Fibroblast of lung (primary cell): ENCODE results near the gene GEN1. TPM values are rescaled to one million over a fixed set of nuclear protein-coding genes. Genes with fewer than 3 reads are reported as not detected.

Experiments used
- DNase-seq, 2 donors: peaks; one replicate each; pipeline versions ENCODE4 v3.0.0 to v3.0.0-alpha.2; 2010; ENCODE audit warnings: low read depth in 2 of 2
- H2AFZ ChIP-seq: 2 replicates; pipeline ENCODE4 v1.5.1; 2012; ENCODE audit warnings: low read length, control low read depth, inconsistent platforms
- H3K27ac ChIP-seq: 2 replicates; pipeline ENCODE4 v1.5.1; 2011; ENCODE audit warnings: low read length, control low read depth; ENCODE audit not compliant: insufficient read depth
- H3K27me3 ChIP-seq: 2 replicates; pipeline ENCODE4 v1.5.1; 2011; ENCODE audit warnings: mild to moderate bottlenecking, low read length; ENCODE audit not compliant: control insufficient read depth, insufficient read depth
- H3K36me3 ChIP-seq: 2 replicates; pipeline ENCODE4 v1.5.1; 2011; ENCODE audit warnings: low read length; ENCODE audit not compliant: control insufficient read depth, insufficient read depth
- H3K4me1 ChIP-seq: 2 replicates; pipeline ENCODE4 v1.5.1; 2011; ENCODE audit warnings: low read length; ENCODE audit not compliant: control insufficient read depth, insufficient read depth; ENCODE audit errors: extremely low read depth
- H3K4me2 ChIP-seq: 2 replicates; pipeline ENCODE4 v1.5.1; 2011; ENCODE audit warnings: low read length, control low read depth; ENCODE audit not compliant: insufficient read depth; ENCODE audit errors: extremely low read depth
- H3K4me3 ChIP-seq, 4 experiments: fragments of 200-600 bp in 1 of 4; sonication (generic) in 1 of 4; replicated peaks in 1 of 4; 2 replicates each; pipeline ENCODE4 v1.5.1; 2011 to 2016; ENCODE audit warnings: low read length in 4 of 4, low read depth in 3 of 4, mild to moderate bottlenecking in 3 of 4, control low read depth in 2 of 4, inconsistent platforms in 1 of 4, mixed read lengths in 1 of 4; ENCODE audit not compliant: insufficient read depth in 1 of 4; ENCODE audit errors: control extremely low read depth in 1 of 4
- H3K79me2 ChIP-seq: 2 replicates; pipeline ENCODE4 v1.5.1; 2012; ENCODE audit warnings: mild to moderate bottlenecking, low read length, inconsistent platforms; ENCODE audit not compliant: control insufficient read depth, insufficient read depth
- H3K9ac ChIP-seq: 2 replicates; pipeline ENCODE4 v1.5.1; 2011; ENCODE audit warnings: mild to moderate bottlenecking, low read length, control low read depth; ENCODE audit not compliant: insufficient read depth
- H3K9me3 ChIP-seq: 2 replicates; pipeline ENCODE4 v1.5.1; 2012; ENCODE audit warnings: low read depth, low read length; ENCODE audit not compliant: control insufficient read depth, insufficient read depth
- H4K20me1 ChIP-seq: 2 replicates; pipeline ENCODE4 v1.5.1; 2011; ENCODE audit warnings: low read length; ENCODE audit not compliant: control insufficient read depth, insufficient read depth; ENCODE audit errors: extremely low read depth
- EZH2 ChIP-seq: IDR thresholded peaks from 2 replicates; pipeline ENCODE4 v1.5.1; 2012; ENCODE audit warnings: low read length, control low read depth, mild to moderate bottlenecking; ENCODE audit errors: missing control alignments
- polyA plus RNA-seq, 2 donors: library from polyadenylated mRNA; depleted of rRNA in 1 of 2; stranded (reverse) in 1 of 2; unstranded in 1 of 2; fragments of >200 nt; gene quantifications; 2 replicates each; pipeline ENCODE4 v1.2.1, GENCODE V29; 2011 to 2012; ENCODE audit warnings: missing spikeins in 1 of 2
- total RNA-seq: library from RNA; depleted of rRNA; stranded (reverse); fragments of >200 nt; gene quantifications from 2 replicates; pipeline ENCODE4 v1.2.1, GENCODE V29; 2014
- TF ChIP-seq, protein P1 (sequence below), 2 donors: IDR thresholded peaks in 1 of 2; conservative IDR thresholded peaks in 1 of 2; 1 replicate in 1 of 2; 2 replicates in 1 of 2; pipeline ENCODE4 v1.5.1; 2011 to 2012; ENCODE audit warnings: low read length in 2 of 2, control low read depth in 1 of 2, inconsistent platforms in 1 of 2, low read depth in 1 of 2, mild to moderate bottlenecking in 1 of 2

The GEN1 gene
- total and polyA plus RNA-seq, 2 donors (not counting 1 experiment from before 2014, with no cell fraction given) = 5.0 to 5.6 TPM

DNA sequence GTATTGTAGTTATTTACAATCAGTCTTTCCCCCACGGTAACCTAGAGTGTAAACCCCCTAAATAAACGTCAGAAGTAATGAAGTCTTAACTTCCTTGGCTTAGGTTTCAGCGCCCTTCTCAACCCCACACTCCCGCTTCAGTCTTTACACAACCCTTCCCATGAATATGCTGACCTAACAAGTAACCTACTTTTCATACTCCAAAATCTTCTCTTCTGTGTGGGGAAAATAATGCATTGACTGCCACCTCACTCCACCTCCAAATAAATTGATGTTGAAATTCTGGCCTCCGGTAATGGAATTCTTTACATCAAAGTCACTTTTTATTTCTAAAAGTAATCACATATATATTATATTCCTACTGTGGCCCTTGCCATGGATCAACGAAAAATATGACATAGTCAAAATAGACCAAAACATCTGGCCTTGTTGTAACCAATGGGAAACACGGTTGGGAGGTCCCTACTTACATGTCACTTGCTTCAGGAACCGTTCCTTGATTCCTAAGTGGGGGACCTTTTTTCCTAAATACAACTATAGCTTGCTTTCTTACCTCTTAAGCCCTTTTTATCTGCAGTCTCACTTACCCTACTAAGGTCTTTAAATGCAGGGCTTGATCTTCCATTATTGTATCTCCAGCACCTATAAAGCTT lies 961 bp downstream of the GEN1 start:
- TF ChIP-seq, protein P1, sequence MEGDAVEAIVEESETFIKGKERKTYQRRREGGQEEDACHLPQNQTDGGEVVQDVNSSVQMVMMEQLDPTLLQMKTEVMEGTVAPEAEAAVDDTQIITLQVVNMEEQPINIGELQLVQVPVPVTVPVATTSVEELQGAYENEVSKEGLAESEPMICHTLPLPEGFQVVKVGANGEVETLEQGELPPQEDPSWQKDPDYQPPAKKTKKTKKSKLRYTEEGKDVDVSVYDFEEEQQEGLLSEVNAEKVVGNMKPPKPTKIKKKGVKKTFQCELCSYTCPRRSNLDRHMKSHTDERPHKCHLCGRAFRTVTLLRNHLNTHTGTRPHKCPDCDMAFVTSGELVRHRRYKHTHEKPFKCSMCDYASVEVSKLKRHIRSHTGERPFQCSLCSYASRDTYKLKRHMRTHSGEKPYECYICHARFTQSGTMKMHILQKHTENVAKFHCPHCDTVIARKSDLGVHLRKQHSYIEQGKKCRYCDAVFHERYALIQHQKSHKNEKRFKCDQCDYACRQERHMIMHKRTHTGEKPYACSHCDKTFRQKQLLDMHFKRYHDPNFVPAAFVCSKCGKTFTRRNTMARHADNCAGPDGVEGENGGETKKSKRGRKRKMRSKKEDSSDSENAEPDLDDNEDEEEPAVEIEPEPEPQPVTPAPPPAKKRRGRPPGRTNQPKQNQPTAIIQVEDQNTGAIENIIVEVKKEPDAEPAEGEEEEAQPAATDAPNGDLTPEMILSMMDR (conservative IDR thresholded peaks at IDR 0.05 in 1 of 2, IDR thresholded peaks at IDR 0.05 in 1 of 2; ENCODE audit: low read depth in 1 of 2, low read length in 2 of 2) = no peak
- no peak for TF ChIP-seq EZH2
- peak in 1 of 2 donors; percentile 19 for DNase-seq
- H3K4me2 ChIP-seq = peak overlapping the region; percentile 95
- no peaks in the 10 kb centered on the region for H3K36me3 ChIP-seq
- no peaks in the 10 kb centered on the region for H4K20me1 ChIP-seq
- H3K27me3 ChIP-seq = no peaks in the 10 kb centered on the region
- peaks cover 6% of the 10 kb centered on the region for H3K4me1 ChIP-seq
- no peaks in the 10 kb centered on the region for H3K9me3 ChIP-seq
- peak overlapping the region; percentile 94 for H3K9ac ChIP-seq
- peak overlapping the region; percentile 77 to 90 (median 86) for H3K4me3 ChIP-seq
- peak overlapping the region; percentile 57 for H2AFZ ChIP-seq
- peaks cover 82% of the 10 kb centered on the region for H3K79me2 ChIP-seq
- peak overlapping the region; percentile 92 for H3K27ac ChIP-seq

DNA sequence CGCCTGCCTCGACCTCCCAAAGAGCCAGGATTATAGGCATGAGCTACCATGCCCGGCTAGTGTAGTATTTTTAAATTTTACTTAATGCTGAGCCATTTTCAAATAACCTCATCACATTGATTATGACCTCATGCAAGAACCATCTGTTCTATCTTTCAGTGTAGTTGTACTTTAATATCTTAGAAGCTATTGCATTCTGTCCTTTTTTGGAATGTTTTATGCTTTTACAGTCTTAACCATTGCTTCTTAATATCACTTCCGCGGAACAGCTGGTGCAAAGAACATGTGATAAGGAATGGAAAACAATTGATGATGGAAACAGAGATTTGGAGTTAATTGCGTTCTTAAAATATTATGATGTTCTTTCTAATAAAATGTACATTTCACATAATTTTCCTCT lies 2.7 kb downstream of the GEN1 start:
- Histone ChIP-seq H3K4me3 (no peak overlapping the region), H3K36me3 (no peaks in the 10 kb centered on the region), H3K4me2 (peak overlapping the region; percentile 40), H3K79me2 (peaks cover 74% of the 10 kb centered on the region), H3K9ac (no peak overlapping the region), H4K20me1 (no peaks in the 10 kb centered on the region), H2AFZ (no peak overlapping the region), H3K27ac (no peak overlapping the region), H3K4me1 (peaks cover 6% of the 10 kb centered on the region), H3K9me3 (no peaks in the 10 kb centered on the region), H3K27me3 (no peaks in the 10 kb centered on the region)
- peak; percentile 40 to 60 for DNase-seq
- TF ChIP-seq EZH2 = no peak
- TF ChIP-seq, protein P1 (conservative IDR thresholded peaks at IDR 0.05 in 1 of 2, IDR thresholded peaks at IDR 0.05 in 1 of 2; ENCODE audit: low read depth in 1 of 2, low read length in 2 of 2) = no peak

DNA sequence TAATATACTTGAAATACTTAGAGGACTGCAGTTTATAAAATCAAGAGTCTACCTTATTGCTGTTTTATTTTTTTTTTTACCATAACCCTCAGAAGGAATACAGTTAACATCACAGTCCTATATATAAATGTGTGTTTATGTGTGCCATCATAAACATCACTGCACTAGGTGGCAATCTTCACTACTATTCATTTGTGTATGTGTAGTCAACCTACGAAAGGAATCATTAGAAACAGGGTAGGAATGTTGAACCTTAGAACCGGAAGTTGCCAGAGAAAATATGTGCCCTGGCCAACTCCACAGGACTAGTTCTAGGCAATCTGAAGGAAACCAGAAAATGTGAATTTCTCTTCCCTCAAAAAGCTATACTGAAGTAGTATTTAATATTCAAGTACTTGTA lies 3.4 kb downstream of the GEN1 start:
- Histone ChIP-seq H3K4me1 (peaks cover 6% of the 10 kb centered on the region), H4K20me1 (no peaks in the 10 kb centered on the region)

More for the DNA sequence above, 3.4 kb downstream of the GEN1 start:
- peak overlapping the region; percentile 20 for H2AFZ ChIP-seq
- no peaks in the 10 kb centered on the region for H3K27me3 ChIP-seq
- H3K36me3 ChIP-seq = no peaks in the 10 kb centered on the region
- TF ChIP-seq EZH2 = no peak
- TF ChIP-seq, protein P1 (conservative IDR thresholded peaks at IDR 0.05 in 1 of 2, IDR thresholded peaks at IDR 0.05 in 1 of 2; ENCODE audit: low read depth in 1 of 2, low read length in 2 of 2) = no peak
- peak overlapping the region; percentile 27 for H3K4me2 ChIP-seq
- DNase-seq = peak; percentile 19 to 76
- no peak overlapping the region for H3K4me3 ChIP-seq
- H3K9ac ChIP-seq = no peak overlapping the region
- H3K79me2 ChIP-seq = peaks cover 68% of the 10 kb centered on the region
- H3K27ac ChIP-seq = no peak overlapping the region
- no peaks in the 10 kb centered on the region for H3K9me3 ChIP-seq
